A673 (cell line): ENCODE data around the gene NUDT3.

ENCODE experiments used
- CTCF ChIP-seq: fragments of 300-800, 200-600 bp; sonication (generic); conservative IDR thresholded peaks from 2 replicates; pipeline ENCODE4 v1.5.1; 2017; ENCODE audit warnings: low read depth, mild to moderate bottlenecking, antibody characterized with exemption, low read length, moderate library complexity, mixed read lengths
- EZH2 ChIP-seq: fragments of 200-600 bp; sonication (generic); IDR thresholded peaks from 2 replicates; pipeline ENCODE4 v1.6.1; 2017; ENCODE audit warnings: borderline replicate concordance, low read depth, mild to moderate bottlenecking, mixed read lengths, antibody characterized with exemption, low read length; ENCODE audit not compliant: poor library complexity, severe bottlenecking

- no peak for TF ChIP-seq CTCF
- no peak for TF ChIP-seq EZH2
Measured at GRCh38 chr6:34333858-34334257, 58.6 kb downstream of the NUDT3 start.
